ENCODE measurements around the gene E2F4. TPM values are rescaled to one million over a fixed set of nuclear protein-coding genes. Genes with fewer than 3 reads are reported as not detected.
A peak's percentile ranks its signal among the peaks of the same experiment; 100 is the strongest.

The E2F4 gene
- total RNA-seq, 2 donors from 2014 or later = 64.6 to 75.1 TPM

GRCh38 chr16:67246756-67247191, 54.8 kb downstream of the E2F4 start:
- H3K36me3 Mint-ChIP-seq (ENCODE audit: low read depth) = peaks cover 2% of the 10 kb centered on the region
- peak in 1 of 3 donors; percentile 27 for DNase-seq
- peaks cover 40% of the 10 kb centered on the region for H3K4me1 Mint-ChIP-seq
- peaks cover 12% of the 10 kb centered on the region for H3K27me3 Mint-ChIP-seq
- peak overlapping the region; percentile 93 for H3K4me3 Mint-ChIP-seq
- H3K27ac Mint-ChIP-seq = peak overlapping the region; percentile 95
- ATAC-seq = no peak
- no peaks in the 10 kb centered on the region for H3K9me3 ChIP-seq (ENCODE audit: control insufficient read depth, low read length, poor library complexity, severe bottlenecking)

DNA sequence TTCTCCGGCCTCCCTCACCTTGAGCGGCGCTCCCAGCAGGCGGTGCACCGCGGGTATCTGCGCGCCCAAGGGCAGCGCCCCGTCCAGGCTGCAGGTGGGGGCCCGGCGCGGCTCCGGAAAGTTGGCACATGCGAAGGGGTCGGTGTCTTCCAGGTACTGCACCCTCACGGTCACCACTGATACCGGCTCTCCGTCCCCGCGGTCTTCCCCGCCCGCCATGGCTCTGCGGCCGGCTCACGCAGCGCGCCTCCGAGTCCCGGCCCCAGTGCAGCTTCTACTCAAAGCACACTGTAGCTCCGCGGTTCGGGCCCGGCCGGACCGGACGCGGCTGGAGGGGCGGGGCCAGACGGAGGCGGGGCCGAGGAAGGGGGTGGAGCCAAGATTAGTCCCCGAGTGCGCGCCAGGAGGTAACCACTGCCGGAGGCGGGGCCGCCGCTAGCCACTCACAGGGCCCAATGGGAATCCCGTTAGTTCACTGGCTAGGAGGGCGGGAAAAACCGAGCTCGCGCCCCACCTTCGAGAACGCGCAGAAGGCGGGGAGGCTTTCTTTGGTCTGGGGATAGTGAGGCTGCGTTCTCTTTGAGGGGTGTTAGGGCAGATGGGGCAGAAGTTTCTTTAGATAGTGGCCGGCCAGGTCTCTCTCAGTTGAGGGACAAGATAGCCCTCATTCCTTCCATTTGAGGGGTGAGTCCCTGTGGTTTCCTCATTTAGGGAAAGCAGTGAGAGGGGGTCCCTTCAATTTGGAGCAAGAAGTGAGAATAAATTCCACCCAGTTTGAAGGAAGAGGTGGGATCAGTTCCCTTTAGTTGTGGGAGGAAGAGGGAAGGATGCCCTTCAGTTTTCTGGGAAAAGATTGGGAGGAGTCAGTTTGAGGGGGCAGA, 55.5 kb downstream of the E2F4 start, which contains the start of gene FHOD1:
TSS of gene FHOD1 (minus strand) at position 290 of the 881 bp plus-strand sequence. CDS start at position 219, 71 bp downstream.
- Mint-ChIP-seq H3K36me3 (ENCODE audit: low read depth) (peaks cover 2% of the 10 kb centered on the region), H3K27me3 (peaks cover 12% of the 10 kb centered on the region), H3K4me1 (peaks cover 39% of the 10 kb centered on the region), H3K4me3 (peak within 1 kb of the TSS; percentile 93), H3K27ac (peak within 1 kb of the TSS; percentile 95)
- DNase-seq (peak; percentile 91 to 95 (median 94)), ATAC-seq (peak; percentile 76)
- H3K9me3 ChIP-seq (ENCODE audit: control insufficient read depth, low read length, poor library complexity, severe bottlenecking) = no peaks in the 10 kb centered on the region

GRCh38 chr16:67248073-67248400, 56.1 kb downstream of the E2F4 start:
- no peak for ATAC-seq
- Mint-ChIP-seq H3K4me1 (peaks cover 37% of the 10 kb centered on the region), H3K27ac (peak overlapping the region; percentile 95), H3K27me3 (peaks cover 12% of the 10 kb centered on the region), H3K4me3 (peak overlapping the region; percentile 93), H3K36me3 (ENCODE audit: low read depth) (peaks cover 2% of the 10 kb centered on the region)
- H3K9me3 ChIP-seq (ENCODE audit: control insufficient read depth, low read length, poor library complexity, severe bottlenecking) = no peaks in the 10 kb centered on the region
- DNase-seq = no peak

Other genes with a start within 250 kb of the E2F4 start
- gene CES3, start 230.9 kb upstream of the E2F4 start, total RNA-seq = 1 to 10 TPM in 1 of 2 donors, under 1 TPM in 1; 0.63 to 1.3 TPM
- gene CES4A, start 203.6 kb upstream of the E2F4 start, total RNA-seq = 10 to 100 TPM; 17.8 to 20.0 TPM
- gene CBFB, start 163.0 kb upstream of the E2F4 start, total RNA-seq = 10 to 100 TPM; 78.5 to 85.4 TPM
- 10 to 100 TPM; 11.9 to 17.0 TPM for gene PHAF1, start 82.2 kb upstream of the E2F4 start, total RNA-seq
- gene B3GNT9, start 41.2 kb upstream of the E2F4 start, total RNA-seq = 1 to 10 TPM; 7.0 to 8.1 TPM
- gene TRADD, start 32.2 kb upstream of the E2F4 start, total RNA-seq = 100 to 1,000 TPM in 1 of 2 donors, 10 to 100 TPM in 1; 92.7 to 103 TPM
- 10 to 100 TPM; 50.0 to 55.1 TPM for gene FBXL8, start 32.2 kb upstream of the E2F4 start, total RNA-seq
- 10 to 100 TPM; 54.5 to 80.9 TPM for gene HSF4, start 27.4 kb upstream of the E2F4 start, total RNA-seq
- gene NOL3, start 21.6 kb upstream of the E2F4 start, total RNA-seq = 1 to 10 TPM; 4.3 to 5.5 TPM
- 10 to 100 TPM; 16.0 to 19.7 TPM for gene MATCAP1, start 8.2 kb upstream of the E2F4 start, total RNA-seq
- gene EXOC3L1, start 2.0 kb upstream of the E2F4 start, total RNA-seq = not detected
- 1 to 10 TPM; 2.4 TPM for gene ELMO3, start 7.0 kb downstream of the E2F4 start, total RNA-seq
- 10 to 100 TPM; 27.9 to 28.2 TPM for gene TMEM208, start 35.0 kb downstream of the E2F4 start, total RNA-seq
- gene FHOD1, start 55.3 kb downstream of the E2F4 start, total RNA-seq = 10 to 100 TPM; 45.1 to 48.6 TPM
- gene SLC9A5, start 56.8 kb downstream of the E2F4 start, total RNA-seq = 1 to 10 TPM; 1.3 to 1.4 TPM
- gene PLEKHG4, start 87.4 kb downstream of the E2F4 start, total RNA-seq = 10 to 100 TPM; 17.8 to 18.4 TPM
- not detected for gene KCTD19, start 134.6 kb downstream of the E2F4 start, total RNA-seq
- gene LRRC36, start 134.7 kb downstream of the E2F4 start, total RNA-seq = not detected
- under 1 TPM; 0.29 to 0.70 TPM for gene TPPP3, start 201.3 kb downstream of the E2F4 start, total RNA-seq
- under 1 TPM in 1 of 2 donors, not detected in 1; 0.35 TPM for gene ZDHHC1, start 224.3 kb downstream of the E2F4 start, total RNA-seq
- gene HSD11B2, start 239.0 kb downstream of the E2F4 start, total RNA-seq = not detected